ENCODE data around the gene SRI. TPM values are rescaled to one million over a fixed set of nuclear protein-coding genes. Genes with fewer than 3 reads are reported as not detected.
"Not testable (repeated sequence)": the region's sequence is repeated elsewhere in the genome, so short reads cannot be mapped to it uniquely, and the experiment has no call there.

Gene SRI
- polyA plus RNA-seq, 3 donors, result 173 to 184 (median 179) TPM

GRCh38 chr7:88185650-88186049 lies 34.2 kb downstream of the SRI start:
- no peak for DNase-seq (ENCODE audit: low read depth in 3 of 3, low spot score in 2 of 3)

- DNase-seq (ENCODE audit: low read depth in 3 of 3, low spot score in 2 of 3), result no peak
Measured at GRCh38 chr7:88184848-88185304, 35.0 kb downstream of the SRI start.

- no peak for DNase-seq (ENCODE audit: low read depth in 3 of 3, low spot score in 2 of 3)
Measured at GRCh38 chr7:88183051-88183450, 36.8 kb downstream of the SRI start.

- DNase-seq (ENCODE audit: low read depth in 3 of 3, low spot score in 2 of 3), result no peak
Measured at GRCh38 chr7:88176190-88176589, 43.6 kb downstream of the SRI start.

GRCh38 chr7:88172842-88173241 lies 47.0 kb downstream of the SRI start:
- no peak for DNase-seq (ENCODE audit: low read depth in 3 of 3, low spot score in 2 of 3)

- peak; percentile 9 to 19 (median 18) for DNase-seq (ENCODE audit: low read depth in 3 of 3, low spot score in 2 of 3)
Measured at GRCh38 chr7:88169717-88170320, 50.0 kb downstream of the SRI start.

GRCh38 chr7:88167721-88168120 lies 52.1 kb downstream of the SRI start:
- DNase-seq (ENCODE audit: low read depth in 3 of 3, low spot score in 2 of 3), result no peak

GRCh38 chr7:88167223-88167622 lies 52.6 kb downstream of the SRI start:
- DNase-seq (ENCODE audit: low read depth in 3 of 3, low spot score in 2 of 3), result no peak

- no peak for DNase-seq (ENCODE audit: low read depth in 3 of 3, low spot score in 2 of 3)
Measured at GRCh38 chr7:88165697-88166096, 54.1 kb downstream of the SRI start.

GRCh38 chr7:88159741-88160140 lies 60.1 kb downstream of the SRI start:
- DNase-seq (ENCODE audit: low read depth in 3 of 3, low spot score in 2 of 3), result not testable (repeated sequence)

GRCh38 chr7:88156356-88156755 lies 63.5 kb downstream of the SRI start:
- no peak for DNase-seq (ENCODE audit: low read depth in 3 of 3, low spot score in 2 of 3)

- no peak for DNase-seq (ENCODE audit: low read depth in 3 of 3, low spot score in 2 of 3)
Measured at GRCh38 chr7:88155756-88156155, 64.1 kb downstream of the SRI start.

Other genes with a start within 250 kb of the SRI start
- under 1 TPM; 0.06 to 0.11 (median 0.08) TPM for gene STEAP4, start 86.9 kb upstream of the SRI start, polyA plus RNA-seq (ENCODE audit: insufficient read length in 3 of 3)